ENCODE results near the gene PRMT5.

Gene PRMT5

DNA sequence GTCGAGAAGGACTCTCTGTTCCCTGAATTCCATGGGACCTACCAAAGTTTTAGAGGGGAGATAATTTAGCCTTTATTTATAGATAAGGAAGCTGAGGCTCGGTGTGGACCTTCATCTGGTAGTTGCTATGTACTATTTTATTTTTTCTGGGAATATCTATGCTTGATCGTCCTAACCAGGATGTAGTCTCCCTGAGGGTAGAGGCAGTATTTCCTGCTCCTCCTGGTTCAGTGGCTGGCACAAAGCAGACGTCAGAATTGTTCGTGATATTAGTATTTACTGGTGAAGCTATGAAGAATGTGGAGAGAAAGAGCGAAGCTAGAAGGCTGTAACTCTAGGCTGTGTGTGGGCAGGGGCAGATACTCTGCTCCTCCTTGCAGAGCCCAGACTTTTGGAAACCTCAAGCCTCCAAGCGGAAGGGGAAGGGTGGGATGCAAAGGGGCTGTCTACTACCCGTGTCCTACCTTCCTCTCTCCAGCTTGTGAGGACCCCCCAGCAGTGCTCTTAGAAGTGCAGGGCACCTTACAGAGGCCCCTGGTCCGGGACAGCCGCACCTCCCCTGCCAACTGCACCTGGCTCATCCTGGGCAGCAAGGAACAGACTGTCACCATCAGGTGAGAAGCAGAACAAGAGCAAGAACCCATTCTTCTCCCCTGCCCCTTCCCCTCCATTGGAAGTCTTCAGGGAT lies 56.2 kb downstream of the PRMT5 start:
- DNase-seq, result no peak

- peak; percentile 73 for DNase-seq
Measured at GRCh38 chr14:22872033-22872832, 56.9 kb downstream of the PRMT5 start.

DNA sequence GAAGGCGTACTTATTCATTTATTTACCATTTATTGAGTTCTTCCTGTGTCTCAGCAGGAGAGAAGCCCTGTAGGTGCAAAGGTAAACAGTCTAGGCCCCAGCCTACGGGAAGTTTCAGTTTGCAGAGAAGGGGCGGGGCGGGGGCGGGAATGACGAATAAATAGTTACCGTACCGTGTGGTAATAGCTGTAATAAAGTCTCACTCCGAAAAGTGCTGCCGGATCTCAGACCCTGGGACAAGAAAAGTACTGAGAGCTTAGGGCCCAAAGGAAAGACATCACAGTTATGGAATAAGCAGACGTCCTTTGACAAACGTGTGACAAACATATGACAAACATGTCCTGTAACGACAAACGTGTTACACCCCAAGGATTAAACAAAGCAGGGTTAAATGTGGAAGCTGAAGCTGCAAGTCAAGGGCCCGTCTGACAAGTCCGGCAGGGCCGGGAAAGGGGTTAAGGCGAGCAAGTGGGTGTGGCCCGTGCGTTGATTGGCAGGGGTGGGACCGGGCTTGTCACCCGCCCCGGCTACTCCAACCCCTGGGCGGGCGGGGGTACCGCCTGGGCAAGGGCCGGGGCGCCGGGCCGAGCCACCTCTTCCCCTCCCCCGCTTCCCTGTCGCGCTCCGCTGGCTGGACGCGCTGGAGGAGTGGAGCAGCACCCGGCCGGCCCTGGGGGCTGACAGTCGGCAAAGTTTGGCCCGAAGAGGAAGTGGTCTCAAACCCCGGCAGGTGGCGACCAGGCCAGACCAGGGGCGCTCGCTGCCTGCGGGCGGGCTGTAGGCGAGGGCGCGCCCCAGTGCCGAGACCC lies 57.7 kb downstream of the PRMT5 start, which contains the start of gene LRP10:
LRP10 (plus strand) TSS at position 517 of the 809 bp plus-strand sequence. CDS start 564 bp downstream, outside the sequence.
- peak; percentile 82 for DNase-seq

- DNase-seq, result peak; percentile 90
Measured at GRCh38 chr14:22870811-22871223, 58.4 kb downstream of the PRMT5 start.

Measured in CD4-positive, alpha-beta T cell treated with Interleukin-4 for 4 hours (primary cell).